ENCODE measurements around the gene AGTRAP.

- TF ChIP-seq POLR2AphosphoS5 (IDR thresholded peaks at IDR 0.05; ENCODE audit: low read depth, low read length) (no peak), TAF1 (IDR thresholded peaks at IDR 0.05; ENCODE audit: borderline replicate concordance, low read depth, low read length) (no peak)
Measured at GRCh38 chr1:11748294-11749202, 12.6 kb downstream of the AGTRAP start.
